Peyer's patch (tissue), 4 donors: Measurements from ENCODE around the gene FHIP2A.

ENCODE experiments used
- CTCF ChIP-seq, 6 experiments: fragments of 450-650 bp in 4 of 6; fragments of 200-600 bp in 2 of 6; sonication (generic) in 1 of 6; IDR thresholded peaks; one replicate each; pipeline ENCODE4 v1.5.1; 2017 to 2019; ENCODE audit warnings: antibody characterized with exemption in 6 of 6, mild to moderate bottlenecking in 3 of 6, moderate library complexity in 1 of 6
- POLR2A ChIP-seq, 2 donors: fragments of 450-650 bp; IDR thresholded peaks; one replicate each; pipeline ENCODE4 v1.5.1; 2017; ENCODE audit warnings: antibody characterized with exemption in 2 of 2, mild to moderate bottlenecking in 2 of 2, moderate library complexity in 2 of 2

- TF ChIP-seq CTCF (IDR thresholded peaks at IDR 0.05): no peak
- no peak for TF ChIP-seq POLR2A (IDR thresholded peaks at IDR 0.05)
Observed at GRCh38 chr10:114773197-114773532, 48.4 kb upstream of the FHIP2A start.
